Ecto neural progenitor cell (in vitro differentiated cells): ENCODE measurements around the gene SLC39A11.
"Not testable (repeated sequence)": the region's sequence is repeated elsewhere in the genome, so short reads cannot be mapped to it uniquely, and the experiment has no call there.

Experiments
- DNase-seq: peaks from one replicate; pipeline ENCODE4 v3.0.0-alpha.2; 2018; ENCODE audit warnings: low spot score

Gene SLC39A11

GRCh38 chr17:73107191-73107590 lies 14.7 kb upstream of the SLC39A11 start:
- DNase-seq: no peak

- no peak for DNase-seq
These were observed 12.9 kb upstream of the SLC39A11 start for GRCh38 chr17:73105431-73105830.

- DNase-seq: no peak
These were observed 12.0 kb upstream of the SLC39A11 start for GRCh38 chr17:73104450-73104849.

- no peak for DNase-seq
These were observed 11.3 kb upstream of the SLC39A11 start for GRCh38 chr17:73103641-73104335.

- DNase-seq: no peak
These were observed 8.5 kb upstream of the SLC39A11 start for GRCh38 chr17:73101031-73101430.

GRCh38 chr17:73100363-73100762 lies 7.9 kb upstream of the SLC39A11 start:
- DNase-seq: no peak

GRCh38 chr17:73099511-73099910 lies 7.0 kb upstream of the SLC39A11 start:
- DNase-seq: no peak

GRCh38 chr17:73098919-73099318 lies 6.4 kb upstream of the SLC39A11 start:
- no peak for DNase-seq

- DNase-seq: not testable (repeated sequence)
These were observed 5.7 kb upstream of the SLC39A11 start for GRCh38 chr17:73097973-73098765.

GRCh38 chr17:73096866-73097265 lies 4.4 kb upstream of the SLC39A11 start:
- no peak for DNase-seq

- no peak for DNase-seq
These were observed 3.7 kb upstream of the SLC39A11 start for GRCh38 chr17:73096211-73096610.

- no peak for DNase-seq
These were observed 798 bp upstream of the SLC39A11 start for GRCh38 chr17:73093286-73093685.

GRCh38 chr17:73091770-73092522 lies 542 bp downstream of the SLC39A11 start:
- DNase-seq: peak; percentile 74

- no peak for DNase-seq
These were observed 1.1 kb downstream of the SLC39A11 start for GRCh38 chr17:73091410-73091769.

GRCh38 chr17:73090396-73091202 lies 1.9 kb downstream of the SLC39A11 start:
- DNase-seq: no peak

GRCh38 chr17:73089322-73090317 lies 2.9 kb downstream of the SLC39A11 start:
- no peak for DNase-seq

GRCh38 chr17:73088561-73088960 lies 3.9 kb downstream of the SLC39A11 start:
- DNase-seq: no peak

GRCh38 chr17:73083432-73083831 lies 9.1 kb downstream of the SLC39A11 start:
- DNase-seq: no peak

- DNase-seq: no peak
These were observed 17.9 kb downstream of the SLC39A11 start for GRCh38 chr17:73074566-73074965.

GRCh38 chr17:73072219-73072962 lies 20.1 kb downstream of the SLC39A11 start:
- DNase-seq: no peak
